Tibial nerve (tissue), 4 donors: ENCODE data around the gene GPS1. TPM values are rescaled to one million over a fixed set of nuclear protein-coding genes. Genes with fewer than 3 reads are reported as not detected.

Source experiments
- DNase-seq, 2 donors: peaks; one replicate each; pipeline ENCODE4 v3.0.0-alpha.2; 2019; ENCODE audit warnings: low spot score in 2 of 2
- H3K27ac ChIP-seq, 4 donors: fragments of 200-600 bp; sonication (generic) in 3 of 4; one replicate each; pipeline ENCODE4 v1.5.1; 2017 to 2019; ENCODE audit warnings: mild to moderate bottlenecking in 1 of 4
- H3K27me3 ChIP-seq, 2 donors: fragments of 200-600 bp; sonication (generic) in 1 of 2; one replicate each; pipeline versions ENCODE4 v1.5.1 to v1.6.0; 2017 to 2019
- H3K36me3 ChIP-seq, 3 donors: fragments of 200-600 bp; sonication (generic); one replicate each; pipeline ENCODE4 v1.5.1; 2018 to 2019
- H3K4me1 ChIP-seq, 4 donors: fragments of 200-600 bp; sonication (generic) in 3 of 4; one replicate each; pipeline ENCODE4 v1.5.1; 2017 to 2019
- H3K4me3 ChIP-seq, 4 donors: fragments of 200-600 bp; sonication (generic) in 3 of 4; one replicate each; pipeline ENCODE4 v1.5.1; 2017 to 2019; ENCODE audit warnings: mild to moderate bottlenecking in 1 of 4, moderate library complexity in 1 of 4
- H3K9me3 ChIP-seq, 4 donors: fragments of 200-600 bp; sonication (generic) in 3 of 4; one replicate each; pipeline ENCODE4 v1.5.1; 2017 to 2019
- CTCF ChIP-seq, 5 experiments: fragments of 200-600 bp in 3 of 5; fragments of 450-650 bp in 2 of 5; sonication (generic) in 3 of 5; IDR thresholded peaks; one replicate each; pipeline ENCODE4 v1.5.1; 2016 to 2019; ENCODE audit warnings: antibody characterized with exemption in 5 of 5, mild to moderate bottlenecking in 3 of 5, moderate library complexity in 2 of 5
- EP300 ChIP-seq, 2 donors: sonication (generic); formaldehyde crosslinking; IDR thresholded peaks; one replicate each; pipeline ENCODE4 v1.6.1; 2017; ENCODE audit warnings: antibody characterized with exemption in 2 of 2, mild to moderate bottlenecking in 1 of 2
- POLR2A ChIP-seq, 2 donors: fragments of 450-650 bp; IDR thresholded peaks; one replicate each; pipeline ENCODE4 v1.6.1; 2017; ENCODE audit warnings: antibody characterized with exemption in 2 of 2, mild to moderate bottlenecking in 2 of 2, moderate library complexity in 2 of 2
- WGBS, 2 donors: methylation state at CpG; one replicate each; pipeline ENCODE4 v1.1.5; 2018; 5-methylcytosine and 5-hydroxymethylcytosine counted together
- total RNA-seq, 4 donors: library from RNA; depleted of rRNA; stranded (reverse); fragments of >200 nt; gene quantifications; one replicate each; pipeline ENCODE4 v1.1.0, GENCODE V29; 2016

The GPS1 gene
- total RNA-seq, 4 donors from 2014 or later = 74.9 to 134 (median 92.9) TPM

DNA sequence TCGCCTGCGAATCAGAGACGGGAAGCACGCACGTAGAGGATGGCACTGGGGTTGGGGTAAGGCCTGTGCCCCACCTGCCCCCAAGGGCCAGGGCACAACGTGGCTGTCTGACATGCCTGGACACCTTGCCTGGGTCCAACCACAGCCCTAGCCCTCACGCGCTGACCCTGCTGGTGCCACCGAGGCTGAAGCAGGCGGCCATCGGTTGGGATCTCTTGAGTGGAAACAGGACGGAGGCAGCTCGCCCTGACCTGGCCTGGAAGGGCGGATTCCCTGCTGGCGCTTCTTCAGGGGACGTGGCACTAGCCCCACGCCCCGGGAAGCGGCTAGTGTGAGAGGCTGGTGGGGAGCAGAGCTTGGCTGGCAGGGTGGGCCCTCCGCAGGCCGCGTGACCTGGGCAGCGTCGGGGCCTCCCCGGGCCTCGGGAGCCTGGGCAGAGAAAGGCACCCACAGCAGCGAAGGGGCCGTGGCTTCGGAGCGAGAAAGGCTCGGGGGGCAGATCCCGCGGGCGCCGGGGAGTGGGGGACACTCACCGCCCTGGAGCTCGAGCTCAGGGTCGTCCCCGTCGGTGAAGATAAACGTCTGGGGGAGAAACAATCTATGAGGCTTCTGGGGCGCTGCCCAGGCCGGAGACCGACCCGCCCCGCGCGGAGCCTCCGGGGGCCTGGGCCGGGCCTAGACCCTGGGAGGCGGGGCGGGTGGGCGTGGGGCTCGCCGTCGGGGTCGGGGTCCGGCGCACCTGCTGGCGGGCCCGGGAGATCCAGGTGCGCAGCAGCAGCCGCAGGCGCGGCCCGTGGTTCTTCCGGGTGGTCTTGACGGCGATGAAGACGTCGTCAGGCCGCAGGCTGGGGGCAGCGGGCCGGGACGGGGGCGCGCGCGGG lies 697 bp upstream of the GPS1 start:
- 8 to 20% methylated on average over 48 to 59 of the region's 79 CpGs for WGBS, 2 donors
- no peak for TF ChIP-seq CTCF (IDR thresholded peaks at IDR 0.05)
- no peak for TF ChIP-seq POLR2A (IDR thresholded peaks at IDR 0.05)
- TF ChIP-seq EP300 (IDR thresholded peaks at IDR 0.05) = no peak
- no peak for DNase-seq

GRCh38 chr17:82052638-82053059 lies 951 bp downstream of the GPS1 start:
- 26 to 30% methylated on average over 18 of the region's 19 CpGs for WGBS, 2 donors
- H3K4me1 ChIP-seq = peaks cover 3 to 62% (median 19%) of the 10 kb centered on the region in 4 donors

More for the DNA sequence above, 697 bp upstream of the GPS1 start:
- Histone ChIP-seq H3K36me3 (peaks cover 3 to 72% (median 12%) of the 10 kb centered on the region in 3 donors), H3K27me3 (no peaks in the 10 kb centered on the region), H3K4me1 (peaks cover 3 to 62% (median 19%) of the 10 kb centered on the region in 4 donors), H3K27ac (peak overlapping the region; percentile 65 to 90 (median 72)), H3K9me3 (no peaks in the 10 kb centered on the region), H3K4me3 (peak overlapping the region; percentile 48 to 95 (median 71))

DNA sequence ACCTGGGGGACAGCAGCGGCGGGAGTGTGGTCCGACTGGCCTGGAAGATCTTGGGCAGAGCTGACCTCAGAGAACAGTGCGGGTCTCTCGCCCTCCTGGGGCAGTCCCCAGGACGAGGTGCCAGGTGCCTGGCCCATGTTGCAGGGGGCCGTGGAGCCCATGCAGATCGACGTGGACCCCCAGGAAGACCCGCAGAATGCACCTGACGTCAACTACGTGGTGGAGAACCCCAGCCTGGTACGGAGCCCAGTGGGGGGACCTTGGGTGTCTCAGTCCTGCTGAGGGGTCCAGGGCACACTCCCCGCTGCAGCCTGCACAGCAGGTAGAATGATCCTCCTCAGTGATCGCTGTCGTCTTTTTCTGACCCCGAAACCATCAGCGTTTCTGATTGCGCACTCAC lies 1.4 kb downstream of the GPS1 start:
- H3K36me3 ChIP-seq = peaks cover 0 to 76% (median 23%) of the 10 kb centered on the region in 3 donors
- H3K27ac ChIP-seq = peak overlapping the region in 1 of 4 donors; percentile 90
- 87 to 90% methylated on average over 12 to 19 of the region's 19 CpGs for WGBS, 2 donors
- no peaks in the 10 kb centered on the region for H3K27me3 ChIP-seq
- TF ChIP-seq POLR2A (IDR thresholded peaks at IDR 0.05) = no peak
- no peak for TF ChIP-seq EP300 (IDR thresholded peaks at IDR 0.05)
- no peak for TF ChIP-seq CTCF (IDR thresholded peaks at IDR 0.05)
- H3K9me3 ChIP-seq = no peaks in the 10 kb centered on the region
- H3K4me1 ChIP-seq = peaks cover 3 to 61% (median 19%) of the 10 kb centered on the region in 4 donors
- peak overlapping the region in 2 of 4 donors; percentile 69 to 95 for H3K4me3 ChIP-seq
- no peak for DNase-seq

More at GRCh38 chr17:82052638-82053059, 951 bp downstream of the GPS1 start:
- Histone ChIP-seq H3K27me3 (no peaks in the 10 kb centered on the region), H3K27ac (peak overlapping the region in 3 of 4 donors; percentile 15 to 90 (median 71)), H3K36me3 (peaks cover 3 to 76% (median 23%) of the 10 kb centered on the region in 3 donors), H3K9me3 (no peaks in the 10 kb centered on the region), H3K4me3 (peak overlapping the region; percentile 69 to 95 (median 78))
- DNase-seq = no peak
- TF ChIP-seq CTCF (IDR thresholded peaks at IDR 0.05) (no peak), POLR2A (IDR thresholded peaks at IDR 0.05) (no peak), EP300 (IDR thresholded peaks at IDR 0.05) (no peak)

DNA sequence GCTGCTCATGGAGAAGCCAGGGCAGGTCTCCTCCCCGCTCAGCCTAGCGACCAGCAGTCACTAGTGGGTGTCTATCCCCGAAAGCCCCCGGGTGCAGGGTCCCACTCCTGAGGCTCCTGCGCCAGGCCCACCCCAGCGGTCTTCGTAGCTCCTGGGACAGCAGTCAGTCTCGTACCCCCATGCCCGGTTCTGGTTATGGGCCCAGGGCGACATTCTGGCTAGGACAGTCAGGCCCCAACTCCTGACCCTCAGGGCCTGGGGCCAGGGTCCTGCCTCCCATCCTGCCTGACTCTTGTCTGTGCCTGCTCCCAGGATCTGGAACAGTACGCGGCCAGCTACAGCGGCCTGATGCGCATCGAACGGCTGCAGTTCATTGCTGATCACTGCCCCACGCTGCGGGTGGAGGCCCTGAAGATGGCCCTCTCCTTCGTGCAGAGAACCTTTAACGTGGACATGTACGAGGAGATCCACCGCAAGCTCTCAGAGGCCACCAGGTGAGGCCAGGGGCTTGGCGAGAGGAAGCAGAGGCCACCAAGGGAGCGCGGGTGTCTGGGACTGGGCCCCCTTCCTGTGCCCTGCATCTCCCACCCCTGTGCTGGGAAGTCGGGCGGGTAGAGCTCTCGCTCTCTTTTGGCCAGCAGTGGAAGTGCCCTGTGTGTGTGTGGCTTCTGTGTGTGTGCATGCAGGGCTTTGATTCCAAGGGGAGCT lies 2.0 kb downstream of the GPS1 start:
- peaks cover 0 to 76% (median 23%) of the 10 kb centered on the region in 3 donors for H3K36me3 ChIP-seq

More for the DNA sequence above, 2.0 kb downstream of the GPS1 start:
- Histone ChIP-seq H3K9me3 (no peaks in the 10 kb centered on the region), H3K4me1 (peaks cover 3 to 55% (median 19%) of the 10 kb centered on the region in 4 donors), H3K27ac (no peak overlapping the region), H3K4me3 (no peak overlapping the region), H3K27me3 (no peaks in the 10 kb centered on the region)
- no peak for DNase-seq
- WGBS, 2 donors = 90 to 91% methylated on average over 18 to 26 of the region's 28 CpGs
- no peak for TF ChIP-seq CTCF (IDR thresholded peaks at IDR 0.05)
- no peak for TF ChIP-seq EP300 (IDR thresholded peaks at IDR 0.05)
- no peak for TF ChIP-seq POLR2A (IDR thresholded peaks at IDR 0.05)
